Measurements from ENCODE around the gene ZFAND3.

ZFAND3 gene

DNA sequence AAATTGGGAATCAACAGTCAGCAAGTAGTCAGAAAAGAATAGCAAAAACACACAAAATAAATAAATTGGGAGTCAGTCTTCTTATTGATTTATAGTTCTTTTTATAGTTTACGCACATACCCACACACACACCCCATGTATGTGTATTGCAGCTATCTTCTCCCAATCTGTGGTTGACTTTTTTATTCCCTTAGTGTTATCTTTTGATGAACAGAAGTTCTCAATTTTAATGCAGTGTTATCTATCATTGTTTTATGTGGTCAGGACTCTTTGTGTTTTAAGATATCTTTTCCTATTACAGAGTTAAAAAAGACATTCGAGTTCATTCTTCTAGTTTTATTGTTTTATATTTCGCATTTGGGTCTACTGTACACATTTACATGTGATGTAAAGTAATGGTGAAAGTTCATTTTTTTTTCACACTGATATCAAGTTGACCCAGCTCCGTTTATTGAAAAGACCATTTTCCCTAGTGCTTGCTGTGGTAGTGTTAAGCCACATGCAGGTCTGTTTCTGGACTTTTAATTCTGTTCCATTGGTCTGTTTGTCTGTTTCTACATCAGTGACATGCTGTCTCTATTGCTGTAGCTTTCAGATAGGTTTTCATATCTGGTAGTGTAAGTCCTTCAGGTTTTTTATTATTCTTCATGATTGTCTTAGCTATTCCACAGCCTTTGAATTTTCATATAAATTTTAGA is 78.4 kb downstream of the ZFAND3 start:
- FAIRE-seq = no peak

DNA sequence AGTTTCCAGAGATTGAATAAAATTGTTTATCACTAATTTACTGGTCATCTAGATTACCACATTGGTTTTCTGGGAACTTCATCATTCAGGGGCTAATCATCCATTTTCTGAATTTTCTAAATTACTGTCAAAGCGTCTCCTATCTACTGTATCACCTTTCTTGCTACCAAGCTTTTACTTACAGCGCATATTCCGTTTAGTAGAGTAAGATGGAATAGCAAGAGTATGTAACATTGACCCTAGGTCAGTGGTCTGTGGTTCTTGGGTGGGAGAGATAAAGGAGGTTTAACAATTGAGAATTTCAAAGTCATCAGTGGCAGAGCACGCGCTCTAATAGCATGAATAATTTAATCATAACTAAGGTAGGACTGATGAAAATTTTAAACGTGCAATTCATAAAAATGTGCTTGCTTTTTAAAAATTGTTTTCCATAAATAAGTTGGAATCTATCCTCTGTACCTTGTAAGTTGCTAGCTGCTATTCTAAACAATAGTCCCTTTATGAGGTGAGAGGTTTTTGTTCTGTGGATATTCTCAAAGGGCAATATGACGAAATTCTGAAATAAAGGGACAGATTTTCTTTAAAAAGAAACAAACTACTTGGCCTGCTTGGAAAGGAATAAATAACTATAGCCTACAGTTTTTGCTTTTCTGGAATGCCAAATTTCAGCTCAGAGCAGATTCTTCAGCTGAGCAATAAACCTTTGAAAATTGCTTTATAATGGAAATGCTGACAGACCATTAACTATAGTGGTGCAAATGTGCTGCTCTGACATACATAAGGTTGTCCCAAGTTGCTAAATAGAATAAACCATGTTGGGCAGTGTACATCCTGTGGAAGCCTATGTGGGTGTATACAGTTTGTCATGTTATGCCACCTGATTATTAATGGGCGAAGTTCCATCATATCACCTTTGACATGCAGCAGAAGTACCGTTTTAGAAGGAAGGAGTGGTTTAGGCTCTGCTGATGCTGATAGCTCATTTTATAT is 84.1 kb downstream of the ZFAND3 start:
- no peak for FAIRE-seq

DNA sequence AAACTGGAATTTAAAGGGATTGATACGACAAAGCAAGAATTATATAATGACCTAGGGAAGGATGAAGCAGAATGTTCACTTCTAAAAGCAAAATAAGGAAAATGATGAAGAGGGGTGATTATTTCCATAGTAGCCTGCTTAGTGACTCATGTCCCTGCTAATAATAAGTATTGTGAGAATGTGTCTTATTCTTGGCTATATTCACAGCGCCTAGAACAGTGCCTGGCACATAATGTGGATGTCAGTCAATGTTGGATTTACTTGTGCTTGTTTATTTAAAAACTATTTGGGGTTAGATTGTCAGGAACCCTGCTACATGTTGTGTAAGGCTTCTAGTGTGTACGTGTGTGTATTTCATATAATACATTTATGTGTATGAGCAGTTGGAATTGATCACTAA is 85.1 kb downstream of the ZFAND3 start:
- no peak for FAIRE-seq

DNA sequence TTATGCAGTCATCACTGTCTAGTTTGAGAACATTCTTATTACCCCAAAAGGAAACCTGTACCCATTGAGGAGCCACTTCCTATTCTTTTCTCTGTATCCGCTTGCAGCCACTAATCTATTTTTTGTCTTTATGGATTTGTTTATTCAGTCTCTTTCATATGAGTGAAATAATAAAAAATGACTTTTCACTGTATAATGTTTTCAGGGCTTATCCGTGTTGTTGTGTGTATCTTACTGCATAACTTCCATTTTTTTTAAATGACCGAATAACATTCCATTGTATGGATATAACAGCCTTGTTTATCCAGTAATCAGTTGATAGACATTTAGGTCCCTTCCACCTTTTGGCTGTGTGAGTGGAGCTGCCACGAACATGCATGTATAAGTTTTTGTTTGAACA is 86.6 kb downstream of the ZFAND3 start:
- FAIRE-seq = no peak

DNA sequence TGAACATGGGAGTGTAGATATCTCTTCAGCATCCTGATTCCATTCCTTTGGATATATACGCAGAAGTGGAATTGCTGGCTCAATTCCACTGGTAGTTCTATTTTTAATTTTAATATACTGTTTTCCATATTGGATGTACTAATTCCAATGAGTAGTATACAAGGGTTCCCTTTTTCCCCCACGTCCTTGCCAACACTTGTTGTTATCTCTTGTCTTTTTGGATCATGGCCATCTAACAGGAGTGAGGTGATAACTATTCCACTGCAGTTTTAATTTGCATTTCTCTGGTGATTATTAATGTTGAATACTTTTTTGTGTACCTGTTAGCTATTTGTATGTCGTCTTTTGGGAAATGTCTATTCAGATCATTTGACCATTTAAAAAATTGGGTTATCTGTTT is 91.5 kb downstream of the ZFAND3 start:
- no peak for FAIRE-seq

DNA sequence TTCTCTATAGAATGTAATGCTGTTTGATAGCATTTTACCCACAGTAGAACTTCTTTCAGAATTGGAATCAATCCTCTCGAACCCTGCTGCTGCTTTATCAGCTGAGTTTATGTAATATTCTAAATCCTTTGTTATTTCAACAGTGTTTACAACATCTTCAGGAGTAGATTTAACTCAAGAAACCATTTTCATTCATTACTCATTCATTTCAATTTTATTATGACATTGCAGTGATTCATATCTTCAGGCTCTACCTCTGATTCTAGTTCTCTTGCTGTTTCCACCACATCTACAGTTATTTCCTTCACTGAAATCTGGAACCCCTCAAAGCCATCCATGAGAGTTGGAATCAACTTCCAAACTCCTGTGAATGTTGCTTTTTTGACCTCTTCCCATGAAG is 93.7 kb downstream of the ZFAND3 start:
- FAIRE-seq = no peak

DNA sequence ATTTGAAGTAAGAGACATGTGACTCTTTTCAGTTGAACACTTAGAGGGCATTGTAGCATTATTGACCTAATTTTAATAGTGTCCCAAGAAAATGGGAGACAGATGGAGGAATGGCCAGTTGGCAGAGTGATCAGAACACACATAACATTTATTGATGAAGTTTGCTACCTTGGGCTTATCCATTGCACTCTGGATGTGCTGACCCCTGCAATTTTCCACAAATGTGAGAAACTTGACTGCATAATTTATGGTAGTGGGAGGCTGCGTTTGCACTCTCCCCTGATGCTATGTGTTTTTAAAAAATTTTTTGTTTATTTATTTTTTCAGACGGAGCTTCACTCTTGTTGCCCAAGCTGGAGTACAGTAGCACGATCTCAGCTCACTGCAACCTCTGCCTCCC is 95.9 kb downstream of the ZFAND3 start:
- FAIRE-seq = no peak

DNA sequence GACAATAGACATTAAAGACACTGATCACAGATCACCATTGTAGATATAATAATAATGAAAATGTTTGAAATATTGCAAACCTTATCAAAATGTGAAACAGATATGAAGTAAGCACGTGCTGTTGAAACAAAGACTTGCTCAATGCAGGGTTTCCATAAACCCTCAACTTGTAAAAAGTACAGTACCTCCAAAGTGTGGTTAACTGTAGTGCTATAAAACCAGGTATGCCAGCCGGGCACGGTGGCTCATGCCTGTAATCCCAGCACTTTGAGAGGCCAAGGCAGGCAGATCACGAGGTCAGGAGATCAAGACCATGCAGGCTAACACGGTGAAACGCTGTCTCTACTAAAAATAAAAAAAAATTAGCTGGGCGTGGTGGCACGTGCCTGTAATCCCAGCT is 96.6 kb downstream of the ZFAND3 start:
- FAIRE-seq = no peak

DNA sequence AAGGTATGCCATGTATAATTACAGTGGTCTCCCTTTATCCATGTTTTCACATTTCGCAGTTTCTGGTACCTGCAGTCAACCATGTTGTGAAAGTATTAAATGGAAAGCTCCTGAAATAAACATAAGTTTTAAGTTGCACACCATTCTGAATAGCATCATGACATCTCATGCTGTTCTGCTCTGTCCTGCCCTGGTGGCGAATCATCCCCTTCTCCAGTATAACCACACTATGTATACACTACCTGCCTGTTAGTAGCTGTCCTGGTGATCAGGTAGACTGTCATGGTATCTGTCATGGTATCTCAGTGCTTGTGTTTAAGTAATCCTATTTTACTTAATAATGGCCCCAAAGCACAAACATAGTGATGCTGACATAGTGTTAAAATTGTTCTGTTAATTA is 97.1 kb downstream of the ZFAND3 start:
- FAIRE-seq = no peak

DNA sequence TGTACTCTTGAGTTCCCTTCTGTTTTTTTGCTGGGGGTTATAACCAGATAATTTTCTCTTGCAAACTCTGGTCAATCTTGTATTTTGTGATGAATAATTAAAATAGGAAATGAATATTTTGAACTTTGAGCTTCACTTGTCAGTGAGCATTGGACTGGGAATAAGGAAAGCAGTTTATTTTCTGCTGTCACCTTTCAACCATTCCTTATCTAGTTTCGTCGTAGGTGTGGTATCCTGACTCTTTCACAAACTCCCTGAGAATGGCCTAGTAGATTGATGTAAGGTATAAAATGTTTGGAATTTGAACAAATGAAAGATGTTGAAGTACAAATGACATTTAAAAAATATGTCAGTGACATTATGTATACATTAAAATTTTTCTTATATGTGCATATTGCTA is 98.0 kb downstream of the ZFAND3 start:
- no peak for FAIRE-seq

DNA sequence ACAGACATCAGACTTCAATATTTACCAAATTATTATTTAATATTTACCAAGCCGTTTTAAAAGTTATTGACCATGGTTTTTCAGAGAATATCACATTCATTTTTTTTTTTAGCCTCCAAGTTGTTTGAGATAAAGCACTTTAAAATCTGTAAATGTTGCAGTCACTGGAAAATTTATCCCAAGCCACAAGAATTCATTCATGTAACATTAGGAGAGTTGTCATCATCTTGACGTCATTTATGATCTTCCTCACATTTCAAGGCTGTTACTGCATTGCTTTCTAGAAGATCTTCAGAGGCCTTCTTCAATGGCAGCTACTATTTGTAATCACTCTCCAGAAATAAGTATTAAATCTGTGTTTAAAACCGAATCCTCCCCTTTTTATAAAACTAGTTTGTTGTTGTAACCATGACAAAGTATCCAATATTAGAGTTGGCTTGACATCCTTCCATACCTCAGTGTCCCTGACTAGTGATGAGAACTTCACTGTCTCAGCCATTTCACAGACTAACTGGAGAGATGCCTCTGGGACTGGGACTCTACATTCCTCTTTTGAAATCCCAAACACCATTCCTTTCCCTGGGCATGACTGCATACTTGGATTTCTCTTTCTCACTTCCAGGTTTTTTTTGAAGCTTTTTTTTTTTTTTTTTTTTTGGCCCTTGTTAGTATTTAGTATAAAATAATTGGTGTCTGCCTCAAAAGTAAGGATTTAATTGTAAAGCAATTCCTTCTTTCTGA is 100.1 kb downstream of the ZFAND3 start:
- FAIRE-seq = no peak

DNA sequence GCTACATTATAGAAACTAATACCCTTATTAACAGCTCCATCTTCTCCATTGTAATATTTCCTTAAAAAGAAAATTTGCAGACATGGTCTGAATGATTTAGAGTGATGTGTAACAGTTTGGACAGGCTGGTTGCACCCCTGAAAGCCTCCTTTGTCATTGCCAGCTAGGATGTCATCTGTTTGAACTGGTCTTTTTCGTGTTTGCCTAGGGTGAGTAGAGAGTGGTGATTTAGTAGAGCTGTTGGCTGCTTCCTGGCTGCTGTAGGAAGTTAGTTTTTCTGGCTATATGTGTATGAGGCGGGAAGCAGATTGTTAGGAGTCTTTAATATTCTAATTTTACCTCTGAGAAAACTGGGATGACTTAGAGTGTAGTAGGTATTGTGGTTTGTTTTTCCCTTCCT is 101.1 kb downstream of the ZFAND3 start:
- no peak for FAIRE-seq

DNA sequence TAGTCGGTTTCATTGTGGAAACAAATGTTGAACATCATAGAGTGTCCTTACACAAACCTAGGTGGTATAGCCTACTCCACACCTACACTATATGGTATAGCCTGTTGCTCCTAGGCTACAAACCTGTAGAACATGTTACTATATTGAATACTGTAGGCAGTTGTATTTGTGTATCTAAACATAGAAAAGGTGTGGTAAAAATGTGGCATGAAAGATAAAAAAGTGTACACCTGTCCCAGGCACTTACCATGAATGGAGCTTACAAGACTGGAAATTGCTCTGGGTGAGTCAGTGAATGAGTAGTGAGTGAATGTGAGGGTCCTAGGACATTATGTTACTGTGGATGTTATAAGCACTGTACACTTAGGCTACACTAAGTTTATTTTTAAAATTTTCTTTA is 103.0 kb downstream of the ZFAND3 start:
- FAIRE-seq = no peak

DNA sequence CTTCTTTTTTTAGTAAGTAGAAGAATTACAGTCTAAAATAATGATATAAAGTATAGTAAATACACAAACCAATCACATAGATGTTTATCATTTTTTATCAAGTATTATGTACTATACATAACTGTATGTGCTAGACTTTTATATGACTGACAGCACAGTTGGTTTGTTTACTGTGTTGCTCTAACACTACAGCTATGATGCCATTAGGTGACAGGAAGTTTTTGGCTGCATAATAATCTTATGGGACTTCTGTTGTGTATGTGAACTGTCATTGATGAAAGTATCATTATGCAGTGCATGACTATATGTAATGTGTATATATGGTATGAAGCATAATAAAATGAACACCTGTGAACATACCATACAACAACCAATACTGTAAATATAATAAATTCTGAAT is 104.0 kb downstream of the ZFAND3 start:
- no peak for FAIRE-seq

DNA sequence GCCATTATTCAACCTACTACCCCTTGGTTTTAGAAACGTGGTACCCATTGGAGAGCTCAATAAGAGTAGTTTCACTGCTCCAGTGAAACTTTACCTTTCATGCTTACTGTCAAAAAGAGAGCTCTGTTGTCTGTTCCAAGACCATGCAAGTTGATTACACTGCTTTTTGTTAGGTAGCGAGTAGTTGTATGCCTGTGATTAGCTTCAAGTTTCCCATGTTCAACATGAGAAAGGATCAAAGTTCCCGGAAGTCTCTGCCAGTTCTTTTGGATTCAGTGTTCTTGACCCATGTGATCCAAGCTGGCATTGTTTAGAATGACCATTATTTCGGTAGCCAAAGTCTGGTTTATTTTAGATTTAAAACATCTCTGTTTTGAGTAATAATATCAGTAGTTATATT is 107.1 kb downstream of the ZFAND3 start:
- no peak for FAIRE-seq

DNA sequence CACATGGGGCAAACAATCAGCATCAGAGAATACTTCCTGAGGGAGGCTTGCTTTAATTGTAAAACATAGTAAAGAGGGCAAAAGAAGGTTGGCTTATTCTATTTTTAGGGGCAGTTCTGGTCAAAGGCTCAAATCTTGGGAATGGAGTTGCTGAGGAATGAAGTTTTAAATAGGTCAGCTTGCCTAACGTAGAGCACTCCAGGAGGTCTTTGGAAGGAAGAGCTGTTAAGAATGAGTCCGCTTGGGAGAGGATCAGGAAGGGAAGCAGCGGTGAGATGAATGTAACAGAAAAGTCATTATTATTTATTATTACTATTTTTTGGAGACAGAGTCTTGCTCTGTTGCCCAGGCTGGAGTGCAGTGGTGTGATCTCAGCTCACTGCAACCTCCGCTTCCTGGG is 108.7 kb downstream of the ZFAND3 start:
- FAIRE-seq = no peak

DNA sequence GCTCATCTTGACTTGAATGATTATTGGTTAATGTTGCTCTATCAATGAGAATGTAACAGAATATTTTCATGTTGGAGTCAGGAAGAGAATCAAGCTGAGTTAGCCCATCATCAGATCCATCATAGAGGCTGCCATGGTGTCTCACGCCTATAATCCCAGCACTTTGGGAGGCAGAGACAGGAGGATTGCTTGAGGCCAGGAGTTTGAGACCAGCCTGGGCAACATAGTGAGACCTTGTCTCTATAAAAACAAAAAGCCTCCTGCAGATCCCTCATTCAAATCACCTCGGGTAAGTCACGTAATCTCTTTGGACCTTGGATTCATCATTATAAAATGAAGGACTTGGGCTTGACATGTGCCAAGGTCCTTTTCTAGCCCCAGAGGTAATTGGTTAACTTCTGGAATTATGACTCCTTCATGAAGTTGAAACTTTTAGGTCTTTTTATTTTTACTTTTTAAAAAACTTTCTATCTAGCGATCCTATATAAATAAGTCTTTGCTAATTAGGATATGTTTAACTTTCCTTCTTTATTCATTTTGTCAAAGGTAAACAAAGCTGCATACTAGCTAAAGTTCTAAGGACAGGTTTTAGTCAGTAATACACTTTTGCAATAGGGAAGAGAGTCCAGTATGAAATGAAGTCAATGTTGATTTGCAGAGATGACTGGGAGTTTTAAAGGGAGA is 110.9 kb downstream of the ZFAND3 start:
- no peak for FAIRE-seq

DNA sequence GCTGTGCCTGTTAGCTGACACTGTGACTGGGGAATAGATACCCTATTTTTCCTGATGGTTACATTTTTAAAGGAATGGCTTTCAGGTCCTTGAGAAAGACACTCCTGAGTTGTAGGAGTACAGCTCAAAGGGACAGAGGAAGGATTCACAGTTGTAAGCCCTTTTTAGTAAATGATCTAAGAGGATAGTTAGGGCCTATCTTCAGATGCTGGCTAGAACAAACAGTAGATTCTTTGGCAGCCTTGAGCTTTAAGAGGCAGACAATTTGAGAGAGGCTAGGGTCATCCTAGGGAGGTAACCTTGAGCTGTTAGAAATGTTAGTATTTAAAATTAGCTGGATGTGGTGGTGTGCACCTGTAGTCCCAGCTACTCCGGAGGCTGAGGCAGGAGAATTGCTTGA is 111.5 kb downstream of the ZFAND3 start:
- FAIRE-seq = no peak

DNA sequence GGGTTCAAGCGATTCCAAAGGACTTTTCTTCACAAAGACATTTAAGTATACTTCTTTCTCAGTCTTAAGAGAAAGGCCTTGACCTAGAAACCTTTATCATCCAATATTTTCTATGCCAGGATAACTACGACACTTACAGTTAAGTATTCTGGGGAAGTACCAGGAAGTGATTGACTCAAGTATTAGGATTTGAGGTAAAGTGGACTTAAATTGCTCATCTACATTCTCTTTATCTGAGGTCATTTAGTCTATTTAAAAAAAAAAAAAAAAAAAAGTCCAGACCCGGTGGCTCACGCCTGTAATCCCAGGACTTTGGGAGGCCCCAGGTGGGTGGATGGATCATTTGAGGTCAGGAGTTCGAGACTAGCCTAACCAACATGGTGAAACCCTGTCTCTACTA is 114.7 kb downstream of the ZFAND3 start:
- FAIRE-seq = no peak

DNA sequence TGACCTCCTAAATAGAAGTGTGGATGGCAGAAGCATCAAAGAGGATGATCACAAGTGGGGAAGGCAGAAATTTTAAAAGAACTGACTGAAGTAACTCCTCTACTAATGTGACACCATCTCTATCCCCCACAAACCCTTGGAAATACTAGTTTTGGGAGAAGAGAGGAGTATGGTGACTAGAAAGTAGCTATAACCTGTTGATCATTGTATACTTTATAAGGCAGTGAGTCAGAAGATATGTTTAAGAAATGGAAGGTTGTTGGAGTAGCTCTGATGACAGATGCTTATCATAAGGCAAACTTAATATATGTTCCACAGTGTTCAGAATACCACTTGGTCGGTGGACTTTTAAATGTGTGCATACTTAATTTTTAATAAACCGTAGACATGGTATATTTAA is 116.6 kb downstream of the ZFAND3 start:
- FAIRE-seq = no peak

DNA sequence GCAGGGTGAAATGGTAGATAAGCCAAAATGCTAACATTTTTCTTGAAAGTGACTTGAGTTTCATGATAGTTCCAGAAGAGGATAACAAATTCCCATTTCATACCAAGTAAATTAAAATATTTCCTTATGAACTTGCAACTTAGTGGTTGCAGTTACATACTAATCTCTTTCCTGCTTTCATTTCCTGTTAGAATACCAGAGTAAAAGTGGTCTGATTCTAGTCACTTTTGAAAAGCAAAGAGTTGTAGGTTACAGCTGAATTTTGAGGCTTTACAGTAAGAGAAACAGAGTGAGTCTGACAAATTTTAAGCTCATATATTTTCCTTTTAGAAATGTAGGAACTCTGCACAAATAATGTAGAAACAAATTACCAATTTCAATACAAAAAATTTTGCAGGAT is 117.4 kb downstream of the ZFAND3 start:
- no peak for FAIRE-seq

DNA sequence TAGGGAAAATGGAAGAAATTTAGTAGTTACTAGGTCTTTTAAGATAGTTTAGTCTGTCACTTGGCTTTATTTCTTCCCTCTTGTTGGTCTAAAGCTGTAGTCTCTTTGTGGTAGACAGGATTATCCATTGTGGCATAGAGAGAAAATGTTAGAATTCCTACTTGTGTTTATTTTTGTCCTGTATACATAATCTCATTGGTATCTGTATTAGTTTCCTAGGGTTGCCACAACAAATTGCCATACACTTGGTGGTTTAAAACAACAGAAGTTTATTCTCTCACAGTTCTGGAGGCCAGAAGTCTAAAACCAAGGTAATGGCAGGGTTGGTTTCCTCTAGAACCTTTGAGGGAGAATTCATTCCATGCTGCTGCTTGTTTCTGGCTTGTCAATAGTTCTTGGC is 119.4 kb downstream of the ZFAND3 start:
- no peak for FAIRE-seq

Data from endometrium (tissue), 2 donors.